ENCODE measurements around the gene LHFPL6.
A peak's percentile ranks its signal among the peaks of the same experiment; 100 is the strongest.

Gene LHFPL6

DNA sequence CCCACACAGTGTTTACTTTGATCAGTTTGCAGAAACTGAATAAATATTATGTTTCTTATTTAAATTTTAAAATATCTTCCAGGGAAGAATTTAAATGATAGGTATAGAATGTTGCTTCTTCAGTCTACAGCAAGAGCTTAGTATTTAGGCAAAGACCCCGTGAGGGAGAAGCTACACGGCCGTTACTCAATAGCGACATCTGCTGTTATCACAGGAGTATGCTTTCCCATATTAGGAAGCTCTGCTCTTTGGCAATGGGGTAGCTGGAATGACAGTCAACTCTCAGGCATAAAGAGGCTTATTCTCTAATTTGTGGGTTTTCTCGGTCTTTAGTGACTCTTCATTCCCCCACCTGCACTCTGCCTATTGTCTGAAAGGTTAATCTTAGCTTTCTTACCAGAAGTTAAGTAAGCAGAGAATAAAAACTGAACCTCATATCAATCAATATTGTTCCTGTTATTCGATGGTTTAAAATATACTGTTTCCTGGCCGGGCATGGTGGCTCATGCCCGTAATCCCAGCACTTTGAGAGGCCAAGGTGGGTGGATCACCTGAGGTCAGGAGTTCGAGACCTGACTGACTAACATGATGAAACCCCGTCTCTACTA is 13.2 kb upstream of the LHFPL6 start:
- H3K9me3 ChIP-seq (ENCODE audit: insufficient read depth, low read depth, low read length), result no peaks in the 10 kb centered on the region
- no peaks in the 10 kb centered on the region for H3K36me3 ChIP-seq (ENCODE audit: control insufficient read depth in 1 of 2, insufficient read depth in 2 of 2, low read length in 2 of 2)
- no peak overlapping the region for H2AFZ ChIP-seq (ENCODE audit: insufficient read depth, low read length, poor library complexity)
- no peaks in the 10 kb centered on the region for H3K79me2 ChIP-seq (ENCODE audit: control insufficient read depth, insufficient read depth, low read length, poor library complexity)
- H3K4me1 ChIP-seq (ENCODE audit: control insufficient read depth in 1 of 2, insufficient read depth in 2 of 2, low read length in 2 of 2), result no peaks in the 10 kb centered on the region
- DNase-seq, result peak; percentile 41 to 84
- no peak overlapping the region for H3K4me3 ChIP-seq (ENCODE audit: low read depth, low read length)
- H2AK5ac ChIP-seq (ENCODE audit: low read length), result no peak overlapping the region
- no peak overlapping the region for H4K12ac ChIP-seq (ENCODE audit: low read depth, low read length)
- H2BK120ac ChIP-seq (ENCODE audit: insufficient read depth, low read length, poor library complexity), result no peak overlapping the region
- no peaks in the 10 kb centered on the region for H3K79me1 ChIP-seq (ENCODE audit: low read length)
- no peak overlapping the region for H3K27ac ChIP-seq (ENCODE audit: low read depth, low read length)
- no peak overlapping the region for H4K8ac ChIP-seq (ENCODE audit: low read depth, low read length)
- H3K23ac ChIP-seq (ENCODE audit: low read length), result no peak overlapping the region
- H2BK5ac ChIP-seq (ENCODE audit: low read depth, low read length, poor library complexity), result no peak overlapping the region
- no peak overlapping the region for H3K4ac ChIP-seq (ENCODE audit: low read depth, low read length)
- H3K27me3 ChIP-seq (ENCODE audit: insufficient read depth, low read length), result no peaks in the 10 kb centered on the region
- no peak overlapping the region for H3K4me2 ChIP-seq (ENCODE audit: low read length)
- H3K14ac ChIP-seq (ENCODE audit: low read length), result no peak overlapping the region
- no CpG with 5 or more reads among the region's 10 CpGs for WGBS (ENCODE audit: extremely low coverage, insufficient coverage, insufficient read length)
- no peak overlapping the region for H3K9ac ChIP-seq (ENCODE audit: low read length)
- no peak overlapping the region for H3K18ac ChIP-seq (ENCODE audit: low read length)
- H4K91ac ChIP-seq (ENCODE audit: low read depth, low read length), result no peak overlapping the region
- no peak overlapping the region for H2BK12ac ChIP-seq (ENCODE audit: low read length)

- Histone ChIP-seq H3K18ac (ENCODE audit: low read length) (no peak overlapping the region), H3K4ac (ENCODE audit: low read depth, low read length) (no peak overlapping the region), H3K4me3 (ENCODE audit: low read depth, low read length) (no peak overlapping the region), H3K36me3 (ENCODE audit: control insufficient read depth in 1 of 2, insufficient read depth in 2 of 2, low read length in 2 of 2) (no peaks in the 10 kb centered on the region), H2BK120ac (ENCODE audit: insufficient read depth, low read length, poor library complexity) (no peak overlapping the region), H3K79me1 (ENCODE audit: low read length) (no peaks in the 10 kb centered on the region), H2BK12ac (ENCODE audit: low read length) (no peak overlapping the region), H4K12ac (ENCODE audit: low read depth, low read length) (no peak overlapping the region), H4K8ac (ENCODE audit: low read depth, low read length) (no peak overlapping the region), H3K4me2 (ENCODE audit: low read length) (no peak overlapping the region), H3K14ac (ENCODE audit: low read length) (no peak overlapping the region), H3K27me3 (ENCODE audit: insufficient read depth, low read length) (no peaks in the 10 kb centered on the region), H3K23ac (ENCODE audit: low read length) (no peak overlapping the region), H3K9me3 (ENCODE audit: insufficient read depth, low read depth, low read length) (no peaks in the 10 kb centered on the region), H2AFZ (ENCODE audit: insufficient read depth, low read length, poor library complexity) (no peak overlapping the region), H4K91ac (ENCODE audit: low read depth, low read length) (no peak overlapping the region), H3K4me1 (ENCODE audit: control insufficient read depth in 1 of 2, insufficient read depth in 2 of 2, low read length in 2 of 2) (no peaks in the 10 kb centered on the region), H2AK5ac (ENCODE audit: low read length) (no peak overlapping the region), H3K79me2 (ENCODE audit: control insufficient read depth, insufficient read depth, low read length, poor library complexity) (no peaks in the 10 kb centered on the region), H2BK5ac (ENCODE audit: low read depth, low read length, poor library complexity) (no peak overlapping the region), H3K9ac (ENCODE audit: low read length) (no peak overlapping the region), H3K27ac (ENCODE audit: low read depth, low read length) (no peak overlapping the region)
- WGBS (ENCODE audit: extremely low coverage, insufficient coverage, insufficient read length), result 100% methylated on average over 1 of the region's 5 CpGs
- peak; percentile 65 to 94 for DNase-seq
Measured at GRCh38 chr13:39612023-39612637, 9.1 kb upstream of the LHFPL6 start.

DNA sequence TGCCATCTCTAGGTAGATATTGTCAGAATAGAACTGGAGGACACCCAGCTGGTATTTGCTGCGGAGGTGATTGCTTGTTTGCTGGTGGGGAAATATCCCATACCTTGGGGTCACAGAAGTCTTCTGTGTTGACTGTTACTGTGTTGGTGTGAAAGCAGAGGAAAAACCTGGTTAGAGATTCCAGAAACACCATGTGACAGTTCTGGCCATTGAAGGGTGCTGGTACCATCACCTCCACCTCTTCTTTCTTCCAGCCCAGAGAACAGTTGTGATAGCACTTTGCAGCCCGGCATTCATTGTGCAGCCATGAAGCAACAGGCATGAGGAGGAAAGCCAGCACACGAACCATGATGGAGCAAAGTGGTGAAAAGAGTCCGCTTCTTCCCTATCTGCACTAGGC is 4.9 kb upstream of the LHFPL6 start:
- H3K14ac ChIP-seq (ENCODE audit: low read length), result no peak overlapping the region
- H4K12ac ChIP-seq (ENCODE audit: low read depth, low read length), result no peak overlapping the region
- H3K4ac ChIP-seq (ENCODE audit: low read depth, low read length), result no peak overlapping the region
- WGBS (ENCODE audit: extremely low coverage, insufficient coverage, insufficient read length), result no CpG with 5 or more reads among the region's 4 CpGs
- H3K79me2 ChIP-seq (ENCODE audit: control insufficient read depth, insufficient read depth, low read length, poor library complexity), result peaks cover 2% of the 10 kb centered on the region
- no peak overlapping the region for H2AK5ac ChIP-seq (ENCODE audit: low read length)
- peaks cover 5% of the 10 kb centered on the region for H3K79me1 ChIP-seq (ENCODE audit: low read length)
- H3K27me3 ChIP-seq (ENCODE audit: insufficient read depth, low read length), result no peaks in the 10 kb centered on the region
- no peak overlapping the region for H2AFZ ChIP-seq (ENCODE audit: insufficient read depth, low read length, poor library complexity)
- H2BK120ac ChIP-seq (ENCODE audit: insufficient read depth, low read length, poor library complexity), result no peak overlapping the region
- H3K9me3 ChIP-seq (ENCODE audit: insufficient read depth, low read depth, low read length), result no peaks in the 10 kb centered on the region
- no peak overlapping the region for H2BK12ac ChIP-seq (ENCODE audit: low read length)
- no peak overlapping the region for H3K4me2 ChIP-seq (ENCODE audit: low read length)
- no peak overlapping the region for H3K4me3 ChIP-seq (ENCODE audit: low read depth, low read length)
- H2BK5ac ChIP-seq (ENCODE audit: low read depth, low read length, poor library complexity), result no peak overlapping the region
- no peak overlapping the region for H3K27ac ChIP-seq (ENCODE audit: low read depth, low read length)
- no peaks in the 10 kb centered on the region for H3K36me3 ChIP-seq (ENCODE audit: control insufficient read depth in 1 of 2, insufficient read depth in 2 of 2, low read length in 2 of 2)
- no peak overlapping the region for H3K18ac ChIP-seq (ENCODE audit: low read length)
- no peak overlapping the region for H4K91ac ChIP-seq (ENCODE audit: low read depth, low read length)
- no peak overlapping the region for H4K8ac ChIP-seq (ENCODE audit: low read depth, low read length)
- no peaks in the 10 kb centered on the region for H3K4me1 ChIP-seq (ENCODE audit: control insufficient read depth in 1 of 2, insufficient read depth in 2 of 2, low read length in 2 of 2)
- H3K9ac ChIP-seq (ENCODE audit: low read length), result no peak overlapping the region
- peak; percentile 80 to 89 for DNase-seq
- H3K23ac ChIP-seq (ENCODE audit: low read length), result no peak overlapping the region

- H3K23ac ChIP-seq (ENCODE audit: low read length), result no peak overlapping the region
- no peak overlapping the region for H2BK120ac ChIP-seq (ENCODE audit: insufficient read depth, low read length, poor library complexity)
- no peaks in the 10 kb centered on the region for H3K27me3 ChIP-seq (ENCODE audit: insufficient read depth, low read length)
- H3K18ac ChIP-seq (ENCODE audit: low read length), result no peak overlapping the region
- H2AK5ac ChIP-seq (ENCODE audit: low read length), result no peak overlapping the region
- H3K4ac ChIP-seq (ENCODE audit: low read depth, low read length), result no peak overlapping the region
- H3K79me2 ChIP-seq (ENCODE audit: control insufficient read depth, insufficient read depth, low read length, poor library complexity), result peaks cover 8% of the 10 kb centered on the region
- H3K9ac ChIP-seq (ENCODE audit: low read length), result no peak overlapping the region
- H2BK12ac ChIP-seq (ENCODE audit: low read length), result no peak overlapping the region
- no peak overlapping the region for H3K4me2 ChIP-seq (ENCODE audit: low read length)
- no peak overlapping the region for H4K91ac ChIP-seq (ENCODE audit: low read depth, low read length)
- H3K79me1 ChIP-seq (ENCODE audit: low read length), result peaks cover 13% of the 10 kb centered on the region
- H2AFZ ChIP-seq (ENCODE audit: insufficient read depth, low read length, poor library complexity), result no peak overlapping the region
- no peak overlapping the region for H4K12ac ChIP-seq (ENCODE audit: low read depth, low read length)
- no peak overlapping the region for H4K8ac ChIP-seq (ENCODE audit: low read depth, low read length)
- H2BK5ac ChIP-seq (ENCODE audit: low read depth, low read length, poor library complexity), result no peak overlapping the region
- WGBS (ENCODE audit: extremely low coverage, insufficient coverage, insufficient read length), result no CpG with 5 or more reads among the region's 3 CpGs
- peaks cover 2% of the 10 kb centered on the region in 2 experiments for H3K4me1 ChIP-seq (ENCODE audit: control insufficient read depth in 1 of 2, insufficient read depth in 2 of 2, low read length in 2 of 2)
- no peak overlapping the region for H3K27ac ChIP-seq (ENCODE audit: low read depth, low read length)
- no peaks in the 10 kb centered on the region for H3K9me3 ChIP-seq (ENCODE audit: insufficient read depth, low read depth, low read length)
- H3K14ac ChIP-seq (ENCODE audit: low read length), result no peak overlapping the region
- H3K36me3 ChIP-seq (ENCODE audit: control insufficient read depth in 1 of 2, insufficient read depth in 2 of 2, low read length in 2 of 2), result peaks cover 0 to 1% of the 10 kb centered on the region in 2 experiments
- no peak overlapping the region for H3K4me3 ChIP-seq (ENCODE audit: low read depth, low read length)
- DNase-seq, result peak; percentile 55 to 86
Measured at GRCh38 chr13:39605677-39606320, 2.8 kb upstream of the LHFPL6 start.

Measured in trophoblast cell (in vitro differentiated cells and primary cell).